ENCODE results near the gene SEL1L3. TPM values are rescaled to one million over a fixed set of nuclear protein-coding genes. Genes with fewer than 3 reads are reported as not detected.
A peak's percentile ranks its signal among the peaks of the same experiment; 100 is the strongest.

Gene SEL1L3
- total RNA-seq, 4 donors from 2014 or later = 2.2 to 29.8 (median 5.4) TPM

- no peak for ATAC-seq
- no peaks in the 10 kb centered on the region for H3K9me3 ChIP-seq
- H3K4me1 ChIP-seq = peaks cover 0 to 2% (median 0%) of the 10 kb centered on the region in 3 donors
- no peaks in the 10 kb centered on the region for H3K36me3 ChIP-seq
- TF ChIP-seq CTCF (IDR thresholded peaks at IDR 0.05) = no peak
- TF ChIP-seq EP300 (IDR thresholded peaks at IDR 0.05) = no peak
- no peak for TF ChIP-seq POLR2A (IDR thresholded peaks at IDR 0.05)
- TF ChIP-seq POLR2AphosphoS5 (IDR thresholded peaks at IDR 0.05) = no peak
- whole genome bisulfite sequencing, 2 donors (ENCODE audit: low coverage in 1 of 2) = 93 to 100% methylated on average over 2 of the region's 3 CpGs
- H3K27me3 ChIP-seq = no peaks in the 10 kb centered on the region
- no peak overlapping the region for H3K27ac ChIP-seq
- no peak overlapping the region for H3K4me3 ChIP-seq
Measured at GRCh38 chr4:25852103-25852502, 10.7 kb downstream of the SEL1L3 start.

GRCh38 chr4:25847329-25847728 is 15.5 kb downstream of the SEL1L3 start:
- Histone ChIP-seq H3K36me3 (no peaks in the 10 kb centered on the region), H3K9me3 (no peaks in the 10 kb centered on the region), H3K4me3 (no peak overlapping the region), H3K27me3 (peaks cover 12% of the 10 kb centered on the region), H3K27ac (no peak overlapping the region), H3K4me1 (no peaks in the 10 kb centered on the region)
- ATAC-seq = no peak
- no peak for TF ChIP-seq POLR2A (IDR thresholded peaks at IDR 0.05)
- no peak for TF ChIP-seq EP300 (IDR thresholded peaks at IDR 0.05)
- WGBS, 2 donors (ENCODE audit: low coverage in 1 of 2) = 79 to 99% methylated on average over 7 of the region's 7 CpGs

GRCh38 chr4:25845841-25846653 is 16.7 kb downstream of the SEL1L3 start:
- Histone ChIP-seq H3K27ac (no peak overlapping the region), H3K27me3 (peaks cover 12% of the 10 kb centered on the region), H3K4me3 (no peak overlapping the region), H3K9me3 (no peaks in the 10 kb centered on the region), H3K4me1 (no peaks in the 10 kb centered on the region), H3K36me3 (no peaks in the 10 kb centered on the region)
- WGBS, 2 donors (ENCODE audit: low coverage in 1 of 2) = 92% methylated on average over 7 of the region's 12 CpGs; no CpG with 5 or more reads in 1 of the 2 donors
- TF ChIP-seq POLR2AphosphoS5 (IDR thresholded peaks at IDR 0.05) = no peak
- no peak for TF ChIP-seq EP300 (IDR thresholded peaks at IDR 0.05)
- TF ChIP-seq POLR2A (IDR thresholded peaks at IDR 0.05) = no peak
- TF ChIP-seq CTCF (IDR thresholded peaks at IDR 0.05) = no peak
- ATAC-seq = no peak

GRCh38 chr4:25844961-25845712 is 17.7 kb downstream of the SEL1L3 start:
- no peak for ATAC-seq
- WGBS, 2 donors (ENCODE audit: low coverage in 1 of 2) = 90 to 100% methylated on average over 4 of the region's 4 CpGs
- Histone ChIP-seq H3K27ac (no peak overlapping the region), H3K4me1 (no peaks in the 10 kb centered on the region), H3K36me3 (no peaks in the 10 kb centered on the region), H3K4me3 (no peak overlapping the region), H3K27me3 (peaks cover 12% of the 10 kb centered on the region), H3K9me3 (no peaks in the 10 kb centered on the region)
- TF ChIP-seq CTCF (IDR thresholded peaks at IDR 0.05) (no peak), EP300 (IDR thresholded peaks at IDR 0.05) (no peak), POLR2AphosphoS5 (IDR thresholded peaks at IDR 0.05) (no peak), POLR2A (IDR thresholded peaks at IDR 0.05) (no peak)

GRCh38 chr4:25843340-25844097 is 19.3 kb downstream of the SEL1L3 start:
- H3K36me3 ChIP-seq = no peaks in the 10 kb centered on the region
- peaks cover 12% of the 10 kb centered on the region for H3K27me3 ChIP-seq
- ATAC-seq = peak; percentile 13
- no peak for TF ChIP-seq POLR2AphosphoS5 (IDR thresholded peaks at IDR 0.05)
- TF ChIP-seq CTCF (IDR thresholded peaks at IDR 0.05) = no peak
- TF ChIP-seq EP300 (IDR thresholded peaks at IDR 0.05) = no peak
- TF ChIP-seq POLR2A (IDR thresholded peaks at IDR 0.05) = no peak
- H3K27ac ChIP-seq = no peak overlapping the region
- H3K9me3 ChIP-seq = no peaks in the 10 kb centered on the region
- H3K4me1 ChIP-seq = no peaks in the 10 kb centered on the region
- 70 to 71% methylated on average over 5 of the region's 22 CpGs for WGBS, 2 donors (ENCODE audit: low coverage in 1 of 2)
- peak overlapping the region in 1 of 2 donors; percentile 8 for H3K4me3 ChIP-seq

All from gastroesophageal sphincter (tissue), 4 donors.